Putamen (tissue), 1 donor: ENCODE data around the gene PRPF31.

Source experiments
- DNase-seq: peaks from one replicate; pipeline ENCODE4 v3.0.0-alpha.2; 2016; ENCODE audit warnings: low spot score

Gene PRPF31

GRCh38 chr19:54141356-54141755 is 25.8 kb downstream of the PRPF31 start:
- no peak for DNase-seq

GRCh38 chr19:54142166-54142780 is 26.7 kb downstream of the PRPF31 start:
- DNase-seq, result no peak

GRCh38 chr19:54145541-54146158 is 30.1 kb downstream of the PRPF31 start:
- no peak for DNase-seq

- DNase-seq, result no peak
Measured at GRCh38 chr19:54147676-54148075, 32.1 kb downstream of the PRPF31 start.

- no peak for DNase-seq
Measured at GRCh38 chr19:54148158-54148557, 32.6 kb downstream of the PRPF31 start.

GRCh38 chr19:54149021-54149812 is 33.7 kb downstream of the PRPF31 start:
- no peak for DNase-seq

- DNase-seq, result peak; percentile 39
Measured at GRCh38 chr19:54151362-54152035, 35.9 kb downstream of the PRPF31 start.

- DNase-seq, result no peak
Measured at GRCh38 chr19:54152267-54152666, 36.7 kb downstream of the PRPF31 start.

GRCh38 chr19:54152878-54153524 is 37.4 kb downstream of the PRPF31 start:
- no peak for DNase-seq

GRCh38 chr19:54153731-54154326 is 38.3 kb downstream of the PRPF31 start:
- no peak for DNase-seq

GRCh38 chr19:54154603-54155345 is 39.2 kb downstream of the PRPF31 start:
- DNase-seq, result no peak

- no peak for DNase-seq
Measured at GRCh38 chr19:54155694-54156093, 40.1 kb downstream of the PRPF31 start.

- DNase-seq, result no peak
Measured at GRCh38 chr19:54156490-54156889, 40.9 kb downstream of the PRPF31 start.

- DNase-seq, result no peak
Measured at GRCh38 chr19:54156953-54157352, 41.4 kb downstream of the PRPF31 start.

GRCh38 chr19:54158812-54159351 is 43.3 kb downstream of the PRPF31 start:
- DNase-seq, result no peak

- peak; percentile 100 for DNase-seq
Measured at GRCh38 chr19:54159352-54160181, 44.0 kb downstream of the PRPF31 start, which contains the start of gene LENG1. Gene LENG1, minus strand, starts transcription at chr19:54159721. Its CDS starts 26 bp downstream, at chr19:54159695.

- DNase-seq, result no peak
Measured at GRCh38 chr19:54160182-54160811, 44.7 kb downstream of the PRPF31 start.

- DNase-seq, result no peak
Measured at GRCh38 chr19:54160854-54161253, 45.3 kb downstream of the PRPF31 start.

- peak; percentile 46 for DNase-seq
Measured at GRCh38 chr19:54162241-54162805, 46.8 kb downstream of the PRPF31 start.
